Upper lobe of left lung (tissue), 4 donors: Measurements from ENCODE around the gene IRF2.

ENCODE experiments used
- POLR2AphosphoS5 ChIP-seq, 2 donors: sonication (generic); formaldehyde crosslinking; IDR thresholded peaks; one replicate each; pipeline ENCODE4 v1.5.1; 2017; ENCODE audit warnings: antibody characterized with exemption in 2 of 2
- TF ChIP-seq, protein P1 (sequence below), 6 experiments: fragments of 450-650 bp in 4 of 6; fragments of 200-600 bp in 2 of 6; sonication (generic) in 2 of 6; IDR thresholded peaks; one replicate each; pipeline ENCODE4 v1.5.1; 2016 to 2019; ENCODE audit warnings: antibody characterized with exemption in 6 of 6

DNA sequence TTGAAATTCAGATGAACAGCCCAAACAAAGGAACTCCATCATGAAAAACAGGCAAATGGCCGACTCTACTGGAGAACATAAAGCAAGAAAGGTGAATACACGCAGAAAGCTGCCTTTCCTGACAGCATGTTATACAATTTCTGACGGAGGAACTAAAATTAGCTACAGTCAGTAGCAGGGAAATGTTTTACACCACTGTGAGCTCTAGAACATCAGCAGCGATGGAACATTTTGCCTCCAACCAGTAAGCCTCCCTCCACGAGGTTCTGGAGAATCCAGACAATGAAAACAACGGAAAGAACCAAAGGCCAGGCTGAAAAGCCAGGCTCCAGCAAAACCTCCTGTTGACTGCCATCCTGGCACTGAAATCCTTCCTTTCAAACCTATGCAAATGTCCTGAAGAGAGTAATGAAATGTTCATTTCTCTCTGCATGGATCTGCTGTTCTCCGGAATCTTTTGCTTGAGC lies 78.9 kb downstream of the IRF2 start:
- TF ChIP-seq, protein P1, sequence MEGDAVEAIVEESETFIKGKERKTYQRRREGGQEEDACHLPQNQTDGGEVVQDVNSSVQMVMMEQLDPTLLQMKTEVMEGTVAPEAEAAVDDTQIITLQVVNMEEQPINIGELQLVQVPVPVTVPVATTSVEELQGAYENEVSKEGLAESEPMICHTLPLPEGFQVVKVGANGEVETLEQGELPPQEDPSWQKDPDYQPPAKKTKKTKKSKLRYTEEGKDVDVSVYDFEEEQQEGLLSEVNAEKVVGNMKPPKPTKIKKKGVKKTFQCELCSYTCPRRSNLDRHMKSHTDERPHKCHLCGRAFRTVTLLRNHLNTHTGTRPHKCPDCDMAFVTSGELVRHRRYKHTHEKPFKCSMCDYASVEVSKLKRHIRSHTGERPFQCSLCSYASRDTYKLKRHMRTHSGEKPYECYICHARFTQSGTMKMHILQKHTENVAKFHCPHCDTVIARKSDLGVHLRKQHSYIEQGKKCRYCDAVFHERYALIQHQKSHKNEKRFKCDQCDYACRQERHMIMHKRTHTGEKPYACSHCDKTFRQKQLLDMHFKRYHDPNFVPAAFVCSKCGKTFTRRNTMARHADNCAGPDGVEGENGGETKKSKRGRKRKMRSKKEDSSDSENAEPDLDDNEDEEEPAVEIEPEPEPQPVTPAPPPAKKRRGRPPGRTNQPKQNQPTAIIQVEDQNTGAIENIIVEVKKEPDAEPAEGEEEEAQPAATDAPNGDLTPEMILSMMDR (IDR thresholded peaks at IDR 0.05): no peak
- TF ChIP-seq POLR2AphosphoS5 (IDR thresholded peaks at IDR 0.05): no peak
